Neural progenitor cell (in vitro differentiated cells): ENCODE data around the gene AQP5. TPM values are rescaled to one million over a fixed set of nuclear protein-coding genes. Genes with fewer than 3 reads are reported as not detected.

Experiments used
- DNase-seq: peaks from one replicate; pipeline ENCODE4 v3.0.0-alpha.2; 2016; ENCODE audit warnings: low spot score
- H2AFZ ChIP-seq: fragments of 200-600 bp; sonication (generic); replicated peaks from 2 replicates; pipeline ENCODE4 v1.6.1; 2016; ENCODE audit warnings: antibody characterized with exemption
- H3F3A ChIP-seq: fragments of 200-600 bp; sonication (generic); 2 replicates; pipeline ENCODE4 v1.6.1; 2016; ENCODE audit warnings: antibody characterized with exemption, low read depth
- H3K27ac ChIP-seq: fragments of 200-600 bp; sonication (generic); 2 replicates; pipeline ENCODE4 v1.5.1; 2016; ENCODE audit warnings: mild to moderate bottlenecking
- H3K27me3 ChIP-seq: fragments of 200-600 bp; sonication (generic); 2 replicates; pipeline ENCODE4 v1.6.1; 2016; ENCODE audit warnings: mild to moderate bottlenecking, moderate library complexity
- H3K36me3 ChIP-seq: fragments of 200-600 bp; sonication (generic); 2 replicates; pipeline ENCODE4 v1.5.1; 2016
- H3K4me1 ChIP-seq: fragments of 200-600 bp; sonication (generic); 2 replicates; pipeline ENCODE4 v1.6.1; 2016; ENCODE audit warnings: mixed run types
- H3K4me2 ChIP-seq: fragments of 200-600 bp; sonication (generic); 2 replicates; pipeline ENCODE4 v1.6.1; 2016
- H3K4me3 ChIP-seq: fragments of 200-600 bp; sonication (generic); 2 replicates; pipeline ENCODE4 v1.5.1; 2016
- H3K79me2 ChIP-seq: fragments of 200-600 bp; sonication (generic); 2 replicates; pipeline ENCODE4 v1.6.1; 2016; ENCODE audit warnings: low read depth
- H3K9ac ChIP-seq: fragments of 200-600 bp; sonication (generic); 2 replicates; pipeline ENCODE4 v1.6.1; 2016
- H3K9me3 ChIP-seq: fragments of 200-600 bp; sonication (generic); 2 replicates; pipeline ENCODE4 v1.5.1; 2016; ENCODE audit warnings: low read depth
- H4K20me1 ChIP-seq: fragments of 200-600 bp; sonication (generic); 2 replicates; pipeline ENCODE4 v1.6.1; 2016; ENCODE audit warnings: low read depth
- H3K27ac Mint-ChIP-seq: 3 replicates; pipeline ENCODE4 v1.8.0; 2021; ENCODE audit warnings: mixed read lengths
- H3K27me3 Mint-ChIP-seq: 2 replicates; pipeline ENCODE4 v1.8.0; 2022; ENCODE audit warnings: low read depth, mild to moderate bottlenecking, inconsistent platforms, moderate library complexity, mixed read lengths; ENCODE audit not compliant: insufficient read depth
- H3K36me3 Mint-ChIP-seq: 3 replicates; pipeline ENCODE4 v1.8.0; 2021; ENCODE audit warnings: mixed read lengths
- H3K4me1 Mint-ChIP-seq: 3 replicates; pipeline ENCODE4 v1.8.0; 2021; ENCODE audit warnings: mixed read lengths
- H3K4me3 Mint-ChIP-seq: 3 replicates; pipeline ENCODE4 v1.8.0; 2021; ENCODE audit warnings: mild to moderate bottlenecking, moderate library complexity, mixed read lengths
- H3K9me3 Mint-ChIP-seq: 3 replicates; pipeline ENCODE4 v1.8.0; 2020; ENCODE audit warnings: mixed read lengths
- EZH2 ChIP-seq: fragments of 200-600 bp; sonication (generic); IDR thresholded peaks from 2 replicates; pipeline ENCODE4 v1.6.1; 2017; ENCODE audit warnings: antibody characterized with exemption, mild to moderate bottlenecking, moderate library complexity
- EZH2phosphoT487 ChIP-seq: fragments of 200-600 bp; sonication (generic); IDR thresholded peaks from 2 replicates; pipeline ENCODE4 v1.6.1; 2017; ENCODE audit warnings: antibody characterized with exemption
- total RNA-seq: library from RNA; depleted of rRNA; stranded (reverse); fragments of >200 nt; gene quantifications from 2 replicates; pipeline ENCODE4 v1.2.3, GENCODE V29; 2015; ENCODE audit warnings: low replicate concordance
- TF ChIP-seq, protein P1 (sequence below): fragments of 200-600 bp; sonication (generic); IDR thresholded peaks from 2 replicates; pipeline ENCODE4 v1.5.1; 2017; ENCODE audit warnings: antibody characterized with exemption, mild to moderate bottlenecking

The AQP5 gene
- total RNA-seq, 1 donor from 2014 or later: not detected

DNA sequence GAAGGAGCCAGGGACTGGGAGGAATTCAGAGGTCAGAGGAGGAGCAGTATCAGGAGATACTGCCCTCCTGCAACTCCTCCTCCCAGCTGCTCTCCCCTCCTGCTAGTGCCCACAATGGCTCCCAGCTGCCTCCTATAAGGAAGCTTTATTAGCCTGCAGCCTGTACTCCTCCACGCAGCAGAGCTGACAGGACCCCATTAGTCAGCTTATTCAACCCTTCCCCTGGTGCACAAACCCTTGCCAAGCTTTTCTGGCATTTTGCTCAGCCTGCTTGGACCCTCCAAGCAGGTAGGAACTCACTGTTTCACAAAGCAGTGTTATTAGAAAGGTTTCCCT is 18.1 kb upstream of the AQP5 start:
- TF ChIP-seq EZH2phosphoT487 (no peak), EZH2 (no peak)
- TF ChIP-seq, protein P1, sequence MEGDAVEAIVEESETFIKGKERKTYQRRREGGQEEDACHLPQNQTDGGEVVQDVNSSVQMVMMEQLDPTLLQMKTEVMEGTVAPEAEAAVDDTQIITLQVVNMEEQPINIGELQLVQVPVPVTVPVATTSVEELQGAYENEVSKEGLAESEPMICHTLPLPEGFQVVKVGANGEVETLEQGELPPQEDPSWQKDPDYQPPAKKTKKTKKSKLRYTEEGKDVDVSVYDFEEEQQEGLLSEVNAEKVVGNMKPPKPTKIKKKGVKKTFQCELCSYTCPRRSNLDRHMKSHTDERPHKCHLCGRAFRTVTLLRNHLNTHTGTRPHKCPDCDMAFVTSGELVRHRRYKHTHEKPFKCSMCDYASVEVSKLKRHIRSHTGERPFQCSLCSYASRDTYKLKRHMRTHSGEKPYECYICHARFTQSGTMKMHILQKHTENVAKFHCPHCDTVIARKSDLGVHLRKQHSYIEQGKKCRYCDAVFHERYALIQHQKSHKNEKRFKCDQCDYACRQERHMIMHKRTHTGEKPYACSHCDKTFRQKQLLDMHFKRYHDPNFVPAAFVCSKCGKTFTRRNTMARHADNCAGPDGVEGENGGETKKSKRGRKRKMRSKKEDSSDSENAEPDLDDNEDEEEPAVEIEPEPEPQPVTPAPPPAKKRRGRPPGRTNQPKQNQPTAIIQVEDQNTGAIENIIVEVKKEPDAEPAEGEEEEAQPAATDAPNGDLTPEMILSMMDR: no peak
- Histone ChIP-seq H4K20me1 (no peaks in the 10 kb centered on the region), H3K36me3 (no peaks in the 10 kb centered on the region), H3K9me3 (no peaks in the 10 kb centered on the region), H3K9ac (no peak overlapping the region), H3K79me2 (no peaks in the 10 kb centered on the region), H3K27ac (no peak overlapping the region), H3K27me3 (peaks cover 27% of the 10 kb centered on the region), H3F3A (no peaks in the 10 kb centered on the region), H3K4me1 (peaks cover 9% of the 10 kb centered on the region), H3K4me2 (no peak overlapping the region), H2AFZ (no peak overlapping the region), H3K4me3 (no peak overlapping the region)
- Mint-ChIP-seq H3K4me1 (peaks cover 32% of the 10 kb centered on the region), H3K9me3 (no peaks in the 10 kb centered on the region), H3K4me3 (no peak overlapping the region), H3K27ac (peak overlapping the region; percentile 46), H3K36me3 (no peaks in the 10 kb centered on the region), H3K27me3 (peaks cover 11% of the 10 kb centered on the region)
- DNase-seq: no peak

DNA sequence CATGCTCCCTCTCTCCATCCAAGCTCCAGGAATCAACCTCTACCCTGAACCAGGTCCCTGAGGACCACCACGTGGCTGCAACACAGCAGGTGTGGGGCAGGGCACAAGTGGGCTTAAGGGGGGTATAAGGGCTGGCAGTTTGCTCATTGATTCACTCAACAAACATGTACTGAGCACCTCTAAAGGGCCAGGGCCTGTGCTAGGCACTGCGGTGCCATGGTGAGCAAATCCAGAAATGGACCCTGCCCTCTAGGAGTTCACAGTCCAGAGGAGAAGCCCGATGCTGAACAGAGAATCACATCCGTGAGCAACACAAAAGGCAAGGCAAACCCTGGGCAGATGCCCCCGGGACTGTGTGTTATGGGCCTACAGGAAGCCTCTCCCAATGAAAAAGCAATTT is 17.6 kb upstream of the AQP5 start:
- TF ChIP-seq EZH2: no peak
- TF ChIP-seq EZH2phosphoT487: no peak
- TF ChIP-seq, protein P1: no peak
- Histone ChIP-seq H3K9me3 (no peaks in the 10 kb centered on the region), H3K27ac (no peak overlapping the region), H3F3A (no peaks in the 10 kb centered on the region), H3K27me3 (peaks cover 27% of the 10 kb centered on the region), H2AFZ (no peak overlapping the region), H3K4me2 (no peak overlapping the region), H3K79me2 (no peaks in the 10 kb centered on the region), H3K36me3 (no peaks in the 10 kb centered on the region), H3K4me3 (no peak overlapping the region), H4K20me1 (no peaks in the 10 kb centered on the region), H3K9ac (no peak overlapping the region), H3K4me1 (peaks cover 9% of the 10 kb centered on the region)
- Mint-ChIP-seq H3K9me3 (no peaks in the 10 kb centered on the region), H3K4me3 (no peak overlapping the region), H3K36me3 (no peaks in the 10 kb centered on the region), H3K27me3 (peaks cover 11% of the 10 kb centered on the region), H3K4me1 (peaks cover 32% of the 10 kb centered on the region), H3K27ac (peak overlapping the region; percentile 46)
- DNase-seq: no peak

DNA sequence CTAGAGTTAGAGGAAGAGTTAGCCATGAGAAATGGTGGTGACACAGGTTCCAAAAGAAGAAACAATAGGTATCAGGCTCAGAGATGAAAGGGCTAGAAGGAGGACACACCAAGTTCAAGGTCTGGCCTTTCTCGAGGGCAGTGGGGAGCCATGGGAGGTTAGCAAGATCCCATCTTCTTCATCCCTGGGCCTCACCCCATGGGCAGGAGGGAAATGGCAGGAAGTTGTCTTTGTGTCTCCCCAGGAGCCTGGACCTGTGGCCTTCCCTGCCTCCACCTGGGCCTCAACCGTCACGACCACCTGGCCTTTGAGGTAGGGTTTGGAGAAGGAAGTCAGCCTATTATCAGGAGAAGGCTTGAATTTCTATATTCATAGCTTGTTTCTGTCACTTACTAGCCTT is 17.0 kb upstream of the AQP5 start:
- Mint-ChIP-seq H3K27ac (no peak overlapping the region), H3K9me3 (no peaks in the 10 kb centered on the region), H3K36me3 (no peaks in the 10 kb centered on the region), H3K4me3 (peak overlapping the region; percentile 13), H3K27me3 (peaks cover 11% of the 10 kb centered on the region), H3K4me1 (peaks cover 33% of the 10 kb centered on the region)
- Histone ChIP-seq H3K4me3 (no peak overlapping the region), H3K27ac (no peak overlapping the region), H3K36me3 (no peaks in the 10 kb centered on the region), H3F3A (no peaks in the 10 kb centered on the region), H3K27me3 (peaks cover 27% of the 10 kb centered on the region), H3K4me1 (peaks cover 9% of the 10 kb centered on the region), H4K20me1 (no peaks in the 10 kb centered on the region), H3K4me2 (no peak overlapping the region), H2AFZ (no peak overlapping the region), H3K9me3 (no peaks in the 10 kb centered on the region), H3K79me2 (no peaks in the 10 kb centered on the region), H3K9ac (no peak overlapping the region)
- no peak for DNase-seq
- TF ChIP-seq EZH2phosphoT487 (no peak), EZH2 (no peak)
- TF ChIP-seq, protein P1: no peak
